Dedifferentiated amniotic fluid mesenchymal stem cell (primary cell): ENCODE results near the gene CCDC150.
"Not testable (repeated sequence)": the region's sequence is repeated elsewhere in the genome, so short reads cannot be mapped to it uniquely, and the experiment has no call there.

ENCODE experiments used
- DNase-seq: peaks from one replicate; pipeline ENCODE4 v3.0.0-alpha.2; 2016; ENCODE audit errors: extremely low spot score

The CCDC150 gene

GRCh38 chr2:196711625-196712024 is 72.1 kb downstream of the CCDC150 start:
- no peak for DNase-seq

- no peak for DNase-seq
Measured at GRCh38 chr2:196712867-196713266, 73.4 kb downstream of the CCDC150 start.

GRCh38 chr2:196718419-196719109 is 79.0 kb downstream of the CCDC150 start:
- DNase-seq = no peak

- DNase-seq = peak; percentile 63
Measured at GRCh38 chr2:196719110-196719872, 79.8 kb downstream of the CCDC150 start.

GRCh38 chr2:196723571-196723970 is 84.1 kb downstream of the CCDC150 start:
- no peak for DNase-seq

GRCh38 chr2:196725218-196725617 is 85.7 kb downstream of the CCDC150 start:
- DNase-seq = no peak

- DNase-seq = no peak
Measured at GRCh38 chr2:196725882-196726281, 86.4 kb downstream of the CCDC150 start.

GRCh38 chr2:196729418-196729817 is 89.9 kb downstream of the CCDC150 start:
- DNase-seq = no peak

- DNase-seq = not testable (repeated sequence)
Measured at GRCh38 chr2:196736646-196737045, 97.1 kb downstream of the CCDC150 start.

GRCh38 chr2:196737046-196737445 is 97.5 kb downstream of the CCDC150 start:
- DNase-seq = no peak

GRCh38 chr2:196739031-196739430 is 99.5 kb downstream of the CCDC150 start:
- no peak for DNase-seq

GRCh38 chr2:196742216-196742615 is 102.7 kb downstream of the CCDC150 start:
- DNase-seq = no peak

GRCh38 chr2:196742685-196743084 is 103.2 kb downstream of the CCDC150 start:
- no peak for DNase-seq

GRCh38 chr2:196743165-196743564 is 103.7 kb downstream of the CCDC150 start:
- DNase-seq = no peak

GRCh38 chr2:196745711-196746110 is 106.2 kb downstream of the CCDC150 start:
- DNase-seq = no peak

- no peak for DNase-seq
Measured at GRCh38 chr2:196747400-196747799, 107.9 kb downstream of the CCDC150 start.

- DNase-seq = no peak
Measured at GRCh38 chr2:196748123-196748522, 108.6 kb downstream of the CCDC150 start.

GRCh38 chr2:196750291-196750923 is 110.9 kb downstream of the CCDC150 start:
- no peak for DNase-seq

- DNase-seq = peak; percentile 28
Measured at GRCh38 chr2:196750977-196751631, 111.6 kb downstream of the CCDC150 start.

GRCh38 chr2:196758474-196759377 is 119.2 kb downstream of the CCDC150 start:
- peak; percentile 67 for DNase-seq

GRCh38 chr2:196759378-196759706 is 119.8 kb downstream of the CCDC150 start:
- no peak for DNase-seq
